GM23338 (cell line): ENCODE measurements around the gene PAK1. TPM values are rescaled to one million over a fixed set of nuclear protein-coding genes. Genes with fewer than 3 reads are reported as not detected.
A peak's percentile ranks its signal among the peaks of the same experiment; 100 is the strongest.

Experiments used
- ATAC-seq: fragments of 200-7000 bp; cut with Tn5 transposase; 3 replicates; pipeline ENCODE4 v1.9.1; 2020
- DNase-seq: peaks from one replicate; pipeline ENCODE4 v3.0.0-alpha.2; 2015; ENCODE audit warnings: low spot score
- H2AFZ ChIP-seq: fragments of 200-600 bp; sonication (generic); 2 replicates; pipeline ENCODE4 v1.8.0; 2016; ENCODE audit warnings: antibody characterized with exemption, mild to moderate bottlenecking, moderate library complexity
- H3F3A ChIP-seq: fragments of 200-600 bp; sonication (generic); replicated peaks from 2 replicates; pipeline ENCODE4 v1.8.0; 2017; ENCODE audit warnings: antibody characterized with exemption, mixed run types, low read depth
- H3K27ac ChIP-seq: fragments of 200-600 bp; sonication (generic); 2 replicates; pipeline ENCODE4 v1.6.1; 2016; ENCODE audit warnings: low read depth
- H3K27me3 ChIP-seq: fragments of 200-600 bp; sonication (generic); 2 replicates; pipeline ENCODE4 v1.8.0; 2016; ENCODE audit warnings: mild to moderate bottlenecking, mixed run types, moderate library complexity; ENCODE audit not compliant: insufficient read depth
- H3K36me3 ChIP-seq: fragments of 200-600 bp; sonication (generic); 2 replicates; pipeline ENCODE4 v1.8.0; 2016; ENCODE audit warnings: mild to moderate bottlenecking; ENCODE audit not compliant: insufficient read depth
- H3K4me1 ChIP-seq: fragments of 200-600 bp; sonication (generic); 2 replicates; pipeline ENCODE4 v1.8.0; 2016; ENCODE audit warnings: mild to moderate bottlenecking, moderate library complexity; ENCODE audit not compliant: insufficient read depth
- H3K4me2 ChIP-seq: fragments of 200-600 bp; sonication (generic); 2 replicates; pipeline ENCODE4 v1.7.1; 2017; ENCODE audit warnings: mixed run types
- H3K4me3 ChIP-seq: fragments of 200-600 bp; sonication (generic); 2 replicates; pipeline ENCODE4 v1.6.1; 2016; ENCODE audit warnings: mixed run types
- H3K79me2 ChIP-seq: fragments of 200-600 bp; sonication (generic); replicated peaks from 2 replicates; pipeline ENCODE4 v1.8.0; 2017; ENCODE audit warnings: mild to moderate bottlenecking; ENCODE audit not compliant: insufficient read depth
- H3K9me2 ChIP-seq: fragments of 200-600 bp; sonication (generic); 2 replicates; pipeline ENCODE4 v1.8.0; 2017; ENCODE audit not compliant: insufficient read depth
- H4K20me1 ChIP-seq: fragments of 200-600 bp; sonication (generic); replicated peaks from 2 replicates; pipeline ENCODE4 v1.8.0; 2017; ENCODE audit warnings: mild to moderate bottlenecking; ENCODE audit not compliant: insufficient read depth
- H3K27ac Mint-ChIP-seq: 2 replicates; pipeline ENCODE4 v1.8.0; 2020; ENCODE audit warnings: inconsistent platforms, mild to moderate bottlenecking, moderate library complexity, mixed read lengths
- H3K27me3 Mint-ChIP-seq: 3 replicates; pipeline ENCODE4 v1.8.0; 2022; ENCODE audit warnings: low read depth, mild to moderate bottlenecking, moderate library complexity, mixed read lengths, inconsistent platforms; ENCODE audit not compliant: insufficient read depth, poor library complexity
- H3K36me3 Mint-ChIP-seq: 3 replicates; pipeline ENCODE4 v1.8.0; 2021; ENCODE audit warnings: low read depth, mild to moderate bottlenecking, inconsistent platforms, moderate library complexity, mixed read lengths
- H3K4me1 Mint-ChIP-seq: 3 replicates; pipeline ENCODE4 v1.8.0; 2020; ENCODE audit warnings: mild to moderate bottlenecking, inconsistent platforms, mixed read lengths
- H3K4me3 Mint-ChIP-seq: 3 replicates; pipeline ENCODE4 v1.8.0; 2021; ENCODE audit warnings: moderate library complexity, mild to moderate bottlenecking, inconsistent platforms, mixed read lengths
- H3K9me3 Mint-ChIP-seq: 3 replicates; pipeline ENCODE4 v1.8.0; 2020; ENCODE audit warnings: moderate library complexity, mild to moderate bottlenecking, inconsistent platforms, mixed read lengths
- ETS1 ChIP-seq: IDR thresholded peaks from 2 replicates; pipeline ENCODE4 v1.6.1; 2016; ENCODE audit warnings: antibody characterized with exemption
- EZH2 ChIP-seq: fragments of 200-600 bp; sonication (generic); IDR thresholded peaks from one replicate; pipeline ENCODE4 v1.8.0; 2017; ENCODE audit warnings: antibody characterized with exemption, mild to moderate bottlenecking, low read depth; ENCODE audit not compliant: unreplicated experiment
- JUNB ChIP-seq: IDR thresholded peaks from one replicate; pipeline ENCODE4 v1.6.1; 2016; ENCODE audit warnings: antibody characterized with exemption; ENCODE audit not compliant: unreplicated experiment
- STAT1 ChIP-seq: IDR thresholded peaks from one replicate; pipeline ENCODE4 v1.6.1; 2016; ENCODE audit warnings: antibody characterized with exemption; ENCODE audit not compliant: unreplicated experiment
- ZNF114 ChIP-seq: fragments of 250-450 bp; sonication (Bioruptor Pico); IDR thresholded peaks from 2 replicates; pipeline ENCODE4 v1.5.0; 2020; ENCODE audit warnings: mild to moderate bottlenecking, moderate library complexity
- ZNF331 ChIP-seq: fragments of 250-450 bp; sonication (Bioruptor Pico); IDR thresholded peaks from 2 replicates; pipeline ENCODE4 v1.5.0; 2020; ENCODE audit warnings: low read depth, mild to moderate bottlenecking, moderate library complexity
- polyA plus RNA-seq: library from polyadenylated mRNA; unstranded; fragments of >200 nt; fragmentation: Nextera tagmentation; extraction: Ambion mirVana; gene quantifications from 2 replicates; pipeline ENCODE4 v1.2.1, GENCODE V29; 2016
- total RNA-seq: library from RNA; depleted of rRNA; stranded (reverse); fragments of >200 nt; shearing (Covaris generic); gene quantifications from 2 replicates; pipeline ENCODE4 v1.2.3, GENCODE V29; 2014
- TF ChIP-seq, protein P1 (sequence below): fragments of 250-450 bp; sonication (Bioruptor Pico); IDR thresholded peaks from 2 replicates; pipeline ENCODE4 v1.5.0; 2020; ENCODE audit warnings: mild to moderate bottlenecking, moderate library complexity
- TF ChIP-seq, protein P2 (sequence below), 2 experiments: fragments of 200-600 bp in 1 of 2; sonication (generic) in 1 of 2; conservative IDR thresholded peaks; 2 replicates each; pipeline versions ENCODE4 v1.5.1 to v1.6.1; 2016 to 2017; ENCODE audit warnings: antibody characterized with exemption in 2 of 2, low read depth in 2 of 2, mild to moderate bottlenecking in 2 of 2, moderate library complexity in 1 of 2

PAK1 gene
- total and polyA plus RNA-seq, 2 experiments from 2014 or later, result 102 to 175 TPM

DNA sequence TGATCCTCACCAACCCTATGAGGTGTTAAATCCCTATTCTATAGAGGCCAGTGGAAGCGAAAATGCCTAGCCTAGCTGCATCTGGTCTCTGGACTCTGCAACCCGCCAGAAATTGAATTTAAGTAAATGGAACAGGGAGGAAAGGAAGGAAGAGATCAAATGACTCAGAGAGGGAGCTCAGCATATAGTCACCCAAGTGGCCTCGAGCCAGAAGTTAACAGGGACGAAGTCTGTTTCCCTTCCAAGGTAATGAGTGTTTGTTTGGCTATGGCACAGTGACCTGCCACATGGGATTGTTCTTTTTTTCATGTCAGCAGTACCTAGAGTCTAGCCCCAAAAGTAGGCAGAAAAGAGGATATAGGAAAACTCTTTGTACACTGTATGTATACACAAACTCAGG is 66.3 kb downstream of the PAK1 start:
- no peaks in the 10 kb centered on the region; the same call in 2 of the 3 replicates for H3K9me3 Mint-ChIP-seq
- ATAC-seq (no peak), DNase-seq (peak; percentile 21)

More for the DNA sequence above, 66.3 kb downstream of the PAK1 start:
- H4K20me1 ChIP-seq, result peaks cover 61% of the 10 kb centered on the region
- peaks cover 6% of the 10 kb centered on the region; the same call in 1 of the 2 replicates for H3F3A ChIP-seq
- H3K4me1 ChIP-seq, result peaks cover 68% of the 10 kb centered on the region
- Mint-ChIP-seq H3K4me3 (no peak overlapping the region; the same call in 2 of the 3 replicates), H3K27me3 (peaks cover 3% of the 10 kb centered on the region), H3K4me1 (peaks cover 52% of the 10 kb centered on the region), H3K36me3 (peaks cover 10% of the 10 kb centered on the region; the same call in 2 of the 3 replicates), H3K27ac (no peak overlapping the region; the same call in 1 of the 2 replicates)
- no peak overlapping the region for H2AFZ ChIP-seq
- no peak for TF ChIP-seq STAT1
- no peak for TF ChIP-seq JUNB
- TF ChIP-seq, protein P1, sequence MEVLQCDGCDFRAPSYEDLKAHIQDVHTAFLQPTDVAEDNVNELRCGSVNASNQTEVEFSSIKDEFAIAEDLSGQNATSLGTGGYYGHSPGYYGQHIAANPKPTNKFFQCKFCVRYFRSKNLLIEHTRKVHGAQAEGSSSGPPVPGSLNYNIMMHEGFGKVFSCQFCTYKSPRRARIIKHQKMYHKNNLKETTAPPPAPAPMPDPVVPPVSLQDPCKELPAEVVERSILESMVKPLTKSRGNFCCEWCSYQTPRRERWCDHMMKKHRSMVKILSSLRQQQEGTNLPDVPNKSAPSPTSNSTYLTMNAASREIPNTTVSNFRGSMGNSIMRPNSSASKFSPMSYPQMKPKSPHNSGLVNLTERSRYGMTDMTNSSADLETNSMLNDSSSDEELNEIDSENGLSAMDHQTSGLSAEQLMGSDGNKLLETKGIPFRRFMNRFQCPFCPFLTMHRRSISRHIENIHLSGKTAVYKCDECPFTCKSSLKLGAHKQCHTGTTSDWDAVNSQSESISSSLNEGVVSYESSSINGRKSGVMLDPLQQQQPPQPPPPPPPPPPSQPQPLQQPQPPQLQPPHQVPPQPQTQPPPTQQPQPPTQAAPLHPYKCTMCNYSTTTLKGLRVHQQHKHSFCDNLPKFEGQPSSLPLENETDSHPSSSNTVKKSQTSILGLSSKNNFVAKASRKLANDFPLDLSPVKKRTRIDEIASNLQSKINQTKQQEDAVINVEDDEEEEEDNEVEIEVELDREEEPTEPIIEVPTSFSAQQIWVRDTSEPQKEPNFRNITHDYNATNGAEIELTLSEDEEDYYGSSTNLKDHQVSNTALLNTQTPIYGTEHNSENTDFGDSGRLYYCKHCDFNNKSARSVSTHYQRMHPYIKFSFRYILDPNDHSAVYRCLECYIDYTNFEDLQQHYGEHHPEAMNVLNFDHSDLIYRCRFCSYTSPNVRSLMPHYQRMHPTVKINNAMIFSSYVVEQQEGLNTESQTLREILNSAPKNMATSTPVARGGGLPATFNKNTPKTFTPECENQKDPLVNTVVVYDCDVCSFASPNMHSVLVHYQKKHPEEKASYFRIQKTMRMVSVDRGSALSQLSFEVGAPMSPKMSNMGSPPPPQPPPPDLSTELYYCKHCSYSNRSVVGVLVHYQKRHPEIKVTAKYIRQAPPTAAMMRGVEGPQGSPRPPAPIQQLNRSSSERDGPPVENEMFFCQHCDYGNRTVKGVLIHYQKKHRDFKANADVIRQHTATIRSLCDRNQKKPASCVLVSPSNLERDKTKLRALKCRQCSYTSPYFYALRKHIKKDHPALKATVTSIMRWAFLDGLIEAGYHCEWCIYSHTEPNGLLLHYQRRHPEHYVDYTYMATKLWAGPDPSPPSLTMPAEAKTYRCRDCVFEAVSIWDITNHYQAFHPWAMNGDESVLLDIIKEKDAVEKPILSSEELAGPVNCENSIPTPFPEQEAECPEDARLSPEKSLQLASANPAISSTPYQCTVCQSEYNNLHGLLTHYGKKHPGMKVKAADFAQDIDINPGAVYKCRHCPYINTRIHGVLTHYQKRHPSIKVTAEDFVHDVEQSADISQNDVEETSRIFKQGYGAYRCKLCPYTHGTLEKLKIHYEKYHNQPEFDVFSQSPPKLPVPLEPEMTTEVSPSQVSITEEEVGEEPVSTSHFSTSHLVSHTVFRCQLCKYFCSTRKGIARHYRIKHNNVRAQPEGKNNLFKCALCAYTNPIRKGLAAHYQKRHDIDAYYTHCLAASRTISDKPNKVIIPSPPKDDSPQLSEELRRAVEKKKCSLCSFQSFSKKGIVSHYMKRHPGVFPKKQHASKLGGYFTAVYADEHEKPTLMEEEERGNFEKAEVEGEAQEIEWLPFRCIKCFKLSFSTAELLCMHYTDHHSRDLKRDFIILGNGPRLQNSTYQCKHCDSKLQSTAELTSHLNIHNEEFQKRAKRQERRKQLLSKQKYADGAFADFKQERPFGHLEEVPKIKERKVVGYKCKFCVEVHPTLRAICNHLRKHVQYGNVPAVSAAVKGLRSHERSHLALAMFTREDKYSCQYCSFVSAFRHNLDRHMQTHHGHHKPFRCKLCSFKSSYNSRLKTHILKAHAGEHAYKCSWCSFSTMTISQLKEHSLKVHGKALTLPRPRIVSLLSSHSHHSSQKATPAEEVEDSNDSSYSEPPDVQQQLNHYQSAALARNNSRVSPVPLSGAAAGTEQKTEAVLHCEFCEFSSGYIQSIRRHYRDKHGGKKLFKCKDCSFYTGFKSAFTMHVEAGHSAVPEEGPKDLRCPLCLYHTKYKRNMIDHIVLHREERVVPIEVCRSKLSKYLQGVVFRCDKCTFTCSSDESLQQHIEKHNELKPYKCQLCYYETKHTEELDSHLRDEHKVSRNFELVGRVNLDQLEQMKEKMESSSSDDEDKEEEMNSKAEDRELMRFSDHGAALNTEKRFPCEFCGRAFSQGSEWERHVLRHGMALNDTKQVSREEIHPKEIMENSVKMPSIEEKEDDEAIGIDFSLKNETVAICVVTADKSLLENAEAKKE (CRISPR knock-in tag), result no peak
- TF ChIP-seq, protein P2, sequence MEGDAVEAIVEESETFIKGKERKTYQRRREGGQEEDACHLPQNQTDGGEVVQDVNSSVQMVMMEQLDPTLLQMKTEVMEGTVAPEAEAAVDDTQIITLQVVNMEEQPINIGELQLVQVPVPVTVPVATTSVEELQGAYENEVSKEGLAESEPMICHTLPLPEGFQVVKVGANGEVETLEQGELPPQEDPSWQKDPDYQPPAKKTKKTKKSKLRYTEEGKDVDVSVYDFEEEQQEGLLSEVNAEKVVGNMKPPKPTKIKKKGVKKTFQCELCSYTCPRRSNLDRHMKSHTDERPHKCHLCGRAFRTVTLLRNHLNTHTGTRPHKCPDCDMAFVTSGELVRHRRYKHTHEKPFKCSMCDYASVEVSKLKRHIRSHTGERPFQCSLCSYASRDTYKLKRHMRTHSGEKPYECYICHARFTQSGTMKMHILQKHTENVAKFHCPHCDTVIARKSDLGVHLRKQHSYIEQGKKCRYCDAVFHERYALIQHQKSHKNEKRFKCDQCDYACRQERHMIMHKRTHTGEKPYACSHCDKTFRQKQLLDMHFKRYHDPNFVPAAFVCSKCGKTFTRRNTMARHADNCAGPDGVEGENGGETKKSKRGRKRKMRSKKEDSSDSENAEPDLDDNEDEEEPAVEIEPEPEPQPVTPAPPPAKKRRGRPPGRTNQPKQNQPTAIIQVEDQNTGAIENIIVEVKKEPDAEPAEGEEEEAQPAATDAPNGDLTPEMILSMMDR (conservative IDR thresholded peaks at IDR 0.05; ENCODE audit: low read depth in 2 of 2), result no peak
- TF ChIP-seq ZNF114 (CRISPR knock-in tag), result no peak
- no peak for TF ChIP-seq EZH2
- no peak for TF ChIP-seq ETS1
- TF ChIP-seq ZNF331 (CRISPR knock-in tag), result no peak
- H3K79me2 ChIP-seq, result peaks cover 99% of the 10 kb centered on the region
- peak overlapping the region; percentile 61 for H3K4me2 ChIP-seq
- no peaks in the 10 kb centered on the region for H3K27me3 ChIP-seq
- H3K36me3 ChIP-seq, result no peaks in the 10 kb centered on the region
- peak overlapping the region; percentile 73; the same call in 1 of the 2 replicates for H3K27ac ChIP-seq
- H3K4me3 ChIP-seq, result peak overlapping the region; percentile 22; the same call in 1 of the 2 replicates
- peaks cover 12% of the 10 kb centered on the region for H3K9me2 ChIP-seq
